A673 (cell line): ENCODE measurements around the gene IL24. TPM values are rescaled to one million over a fixed set of nuclear protein-coding genes. Genes with fewer than 3 reads are reported as not detected.

Experiments
- BruUV-seq: library from RNA; stranded (reverse); fragments of 400-500 nt; replicated peaks from 2 replicates; lab custom pipeline; 2021; lab: Mats Ljungman, UMichigan
- CTCF ChIA-PET: fragments of 300-600 bp; sonication (Branson Sonifier 250); formaldehyde crosslinking; loops from one replicate; lab custom pipeline; 2022; ENCODE audit warnings: antibody characterized with exemption; lab: Charles Lee
- POLR2A ChIA-PET: fragments of 300-600 bp; sonication (Branson Sonifier 250); formaldehyde crosslinking; loops from one replicate; lab custom pipeline; 2022; ENCODE audit warnings: antibody characterized with exemption; ENCODE audit not compliant: low non-redundant PET; lab: Charles Lee
- DNase-seq: peaks from one replicate; pipeline ENCODE4 v3.0.0-alpha.2; 2015; ENCODE audit warnings: low spot score
- H3K27ac ChIP-seq: fragments of 200-600 bp; sonication (generic); 2 replicates; pipeline ENCODE4 v1.5.1; 2016; ENCODE audit warnings: mixed run types, low read depth, mild to moderate bottlenecking, mixed read lengths, antibody characterized with exemption, low read length; ENCODE audit not compliant: poor library complexity, severe bottlenecking
- H3K27me3 ChIP-seq: fragments of 200-600 bp; sonication (generic); replicated peaks from 2 replicates; pipeline ENCODE4 v1.6.1; 2017; ENCODE audit warnings: mixed run types, low read depth, mild to moderate bottlenecking, mixed read lengths, antibody characterized with exemption, low read length; ENCODE audit not compliant: insufficient read depth, poor library complexity
- H3K36me3 ChIP-seq: fragments of 200-600 bp; sonication (generic); 2 replicates; pipeline ENCODE4 v1.6.1; 2016; ENCODE audit warnings: mixed run types, mild to moderate bottlenecking, mixed read lengths, antibody characterized with exemption, low read length; ENCODE audit not compliant: insufficient read depth, poor library complexity, severe bottlenecking
- H3K4me1 ChIP-seq: fragments of 200-600 bp; sonication (generic); 2 replicates; pipeline ENCODE4 v1.6.1; 2017; ENCODE audit warnings: mixed run types, mild to moderate bottlenecking, mixed read lengths, antibody characterized with exemption, low read length; ENCODE audit not compliant: insufficient read depth, poor library complexity, severe bottlenecking
- H3K4me3 ChIP-seq: fragments of 200-600 bp; sonication (generic); 2 replicates; pipeline ENCODE4 v1.5.1; 2016; ENCODE audit warnings: low read depth, mixed run types, mild to moderate bottlenecking, mixed read lengths, low read length; ENCODE audit not compliant: poor library complexity, severe bottlenecking
- H3K9me3 ChIP-seq: fragments of 200-600 bp; sonication (generic); 2 replicates; pipeline ENCODE4 v1.6.1; 2016; ENCODE audit warnings: mixed run types, low read depth, mild to moderate bottlenecking, mixed read lengths, antibody characterized with exemption, low read length; ENCODE audit not compliant: poor library complexity, severe bottlenecking
- EZH2 ChIP-seq: fragments of 200-600 bp; sonication (generic); IDR thresholded peaks from 2 replicates; pipeline ENCODE4 v1.6.1; 2017; ENCODE audit warnings: borderline replicate concordance, low read depth, mild to moderate bottlenecking, mixed read lengths, antibody characterized with exemption, low read length; ENCODE audit not compliant: poor library complexity, severe bottlenecking
- intact Hi-C: fragments of 100-400 bp; cut with micrococcal nuclease; formaldehyde crosslinking; loops from one replicate; pipeline ENCODE4 v1.10.0; 2022; ENCODE audit not compliant: unreplicated experiment
- total RNA-seq: library from RNA; stranded (reverse); gene quantifications from 2 replicates; pipeline ENCODE4 v1.2.3, GENCODE V29; 2021
- TF ChIP-seq, protein P1 (sequence below): fragments of 300-800, 200-600 bp; sonication (generic); conservative IDR thresholded peaks from 2 replicates; pipeline ENCODE4 v1.5.1; 2017; ENCODE audit warnings: low read depth, mild to moderate bottlenecking, antibody characterized with exemption, low read length, moderate library complexity, mixed read lengths

Gene IL24
- total RNA-seq, 1 experiment from 2014 or later: not detected

DNA sequence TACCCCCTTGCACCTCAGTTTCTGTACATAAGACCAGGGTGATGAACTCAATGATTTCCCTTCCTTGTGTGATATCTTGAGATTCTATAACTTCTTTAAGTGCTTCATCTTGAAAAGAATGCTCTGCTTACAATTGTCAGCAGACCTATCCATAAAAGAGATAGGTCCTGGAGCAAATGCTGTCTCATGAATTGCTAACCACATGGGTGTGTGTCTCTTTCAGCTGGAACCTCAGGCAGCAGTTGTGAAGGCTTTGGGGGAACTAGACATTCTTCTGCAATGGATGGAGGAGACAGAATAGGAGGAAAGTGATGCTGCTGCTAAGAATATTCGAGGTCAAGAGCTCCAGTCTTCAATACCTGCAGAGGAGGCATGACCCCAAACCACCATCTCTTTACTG lies 29.0 kb upstream of the IL24 start:
- H3K9me3 ChIP-seq: no peaks in the 10 kb centered on the region
- TF ChIP-seq, protein P1, sequence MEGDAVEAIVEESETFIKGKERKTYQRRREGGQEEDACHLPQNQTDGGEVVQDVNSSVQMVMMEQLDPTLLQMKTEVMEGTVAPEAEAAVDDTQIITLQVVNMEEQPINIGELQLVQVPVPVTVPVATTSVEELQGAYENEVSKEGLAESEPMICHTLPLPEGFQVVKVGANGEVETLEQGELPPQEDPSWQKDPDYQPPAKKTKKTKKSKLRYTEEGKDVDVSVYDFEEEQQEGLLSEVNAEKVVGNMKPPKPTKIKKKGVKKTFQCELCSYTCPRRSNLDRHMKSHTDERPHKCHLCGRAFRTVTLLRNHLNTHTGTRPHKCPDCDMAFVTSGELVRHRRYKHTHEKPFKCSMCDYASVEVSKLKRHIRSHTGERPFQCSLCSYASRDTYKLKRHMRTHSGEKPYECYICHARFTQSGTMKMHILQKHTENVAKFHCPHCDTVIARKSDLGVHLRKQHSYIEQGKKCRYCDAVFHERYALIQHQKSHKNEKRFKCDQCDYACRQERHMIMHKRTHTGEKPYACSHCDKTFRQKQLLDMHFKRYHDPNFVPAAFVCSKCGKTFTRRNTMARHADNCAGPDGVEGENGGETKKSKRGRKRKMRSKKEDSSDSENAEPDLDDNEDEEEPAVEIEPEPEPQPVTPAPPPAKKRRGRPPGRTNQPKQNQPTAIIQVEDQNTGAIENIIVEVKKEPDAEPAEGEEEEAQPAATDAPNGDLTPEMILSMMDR: no peak
- TF ChIP-seq EZH2: no peak
- no peak for DNase-seq
- no peaks in the 10 kb centered on the region for H3K4me1 ChIP-seq
- peaks cover 20% of the 10 kb centered on the region for H3K27me3 ChIP-seq
- H3K4me3 ChIP-seq: no peak overlapping the region
- no peak overlapping the region for H3K27ac ChIP-seq
- no peaks in the 10 kb centered on the region for H3K36me3 ChIP-seq
- CTCF ChIA-PET: no interaction called here
- intact Hi-C loops: no loop called here
- POLR2A ChIA-PET: no interaction called here
- BruUV-seq: no TSS peak

DNA sequence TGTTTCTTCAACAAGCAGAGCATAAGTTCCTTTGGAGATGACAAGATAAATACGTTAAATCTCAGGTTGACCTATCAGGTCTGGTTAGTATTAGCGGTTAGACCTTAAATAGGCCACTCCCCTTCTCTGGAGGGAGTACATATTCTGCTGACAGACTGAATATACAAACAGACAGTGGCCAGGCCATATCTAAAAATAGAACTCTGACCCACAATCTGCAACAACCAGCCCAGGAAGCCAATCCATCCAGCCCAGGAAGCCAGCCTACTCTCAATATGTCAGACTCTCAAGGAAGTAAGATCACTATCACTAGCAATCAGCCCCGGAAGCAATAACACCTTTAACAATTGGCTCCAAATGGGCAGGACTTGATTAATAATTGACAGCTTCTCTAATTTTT lies 25.1 kb upstream of the IL24 start:
- Histone ChIP-seq H3K36me3 (no peaks in the 10 kb centered on the region), H3K9me3 (peaks cover 5% of the 10 kb centered on the region), H3K27ac (no peak overlapping the region), H3K4me1 (no peaks in the 10 kb centered on the region), H3K27me3 (peaks cover 5% of the 10 kb centered on the region), H3K4me3 (no peak overlapping the region)
- ChIA-PET CTCF (no interaction called here), POLR2A (no interaction called here)
- DNase-seq: no peak
- TF ChIP-seq EZH2: no peak
- TF ChIP-seq, protein P1: no peak
- intact Hi-C loops: no loop called here
- BruUV-seq: no TSS peak

DNA sequence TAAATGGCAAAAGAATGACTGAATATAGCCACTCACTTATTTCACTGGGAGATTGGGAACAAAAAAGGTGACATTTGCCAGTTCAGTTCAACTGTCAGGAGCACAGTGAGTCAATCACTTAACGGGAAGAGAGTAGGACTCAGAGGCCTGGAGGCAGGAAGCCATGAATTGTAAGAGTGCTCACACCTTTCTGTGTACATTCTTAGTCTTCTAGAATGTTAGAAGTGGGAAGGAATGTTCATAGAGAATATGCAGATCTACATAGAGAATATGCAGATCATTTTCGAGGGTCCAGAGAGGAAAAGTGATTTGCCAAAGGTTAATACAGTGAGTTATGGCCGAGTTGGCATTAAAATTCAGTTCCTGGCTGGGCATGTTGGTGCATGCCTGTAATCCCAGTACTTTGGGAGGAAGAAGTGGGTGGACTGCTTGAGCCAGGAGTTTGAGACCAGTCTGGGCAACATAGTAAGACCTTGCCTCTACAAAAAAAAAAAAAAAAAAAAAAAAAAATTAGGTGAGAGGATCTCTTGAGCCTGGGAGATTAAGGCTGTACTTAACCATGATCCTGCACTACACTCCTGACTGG lies 23.5 kb upstream of the IL24 start:
- Histone ChIP-seq H3K4me3 (no peak overlapping the region), H3K9me3 (peaks cover 13% of the 10 kb centered on the region), H3K27me3 (peaks cover 5% of the 10 kb centered on the region), H3K4me1 (no peaks in the 10 kb centered on the region), H3K36me3 (no peaks in the 10 kb centered on the region), H3K27ac (no peak overlapping the region)
- no peak for DNase-seq
- BruUV-seq: no TSS peak
- POLR2A ChIA-PET: no interaction called here
- intact Hi-C loops: no loop called here
- TF ChIP-seq, protein P1: no peak
- TF ChIP-seq EZH2: no peak
- CTCF ChIA-PET: no interaction called here
